Progenitor cell of endocrine pancreas (in vitro differentiated cells): ENCODE results near the gene HRH3. TPM values are rescaled to one million over a fixed set of nuclear protein-coding genes. Genes with fewer than 3 reads are reported as not detected.

Source experiments
- DNase-seq: peaks from one replicate; pipeline ENCODE4 v3.0.0; 2021; ENCODE audit warnings: low spot score; ENCODE audit not compliant: unreplicated experiment
- H3K27ac Mint-ChIP-seq: 2 replicates; pipeline ENCODE4 v1.8.0; 2021; ENCODE audit warnings: mild to moderate bottlenecking, moderate library complexity, mixed read lengths
- H3K27me3 Mint-ChIP-seq: 2 replicates; pipeline ENCODE4 v1.8.0; 2021; ENCODE audit warnings: mixed read lengths
- H3K36me3 Mint-ChIP-seq: 2 replicates; pipeline ENCODE4 v1.8.0; 2022; ENCODE audit warnings: mixed read lengths; ENCODE audit not compliant: insufficient read depth
- H3K4me1 Mint-ChIP-seq: 2 replicates; pipeline ENCODE4 v1.8.0; 2021; ENCODE audit warnings: low read depth, mixed read lengths
- H3K4me3 Mint-ChIP-seq: 2 replicates; pipeline ENCODE4 v1.8.0; 2021; ENCODE audit warnings: low read depth, mild to moderate bottlenecking, moderate library complexity, mixed read lengths
- H3K9me3 Mint-ChIP-seq: 2 replicates; pipeline ENCODE4 v1.8.0; 2021; ENCODE audit warnings: low read depth, mixed read lengths
- CTCF ChIP-seq: fragments of 200-600 bp; sonication (generic); IDR thresholded peaks from one replicate; pipeline ENCODE4 v1.5.0; 2021; ENCODE audit warnings: antibody characterized with exemption, mild to moderate bottlenecking; ENCODE audit not compliant: unreplicated experiment
- total RNA-seq: library from RNA; stranded (reverse); gene quantifications from 2 replicates; pipeline ENCODE4 v1.2.1, GENCODE V29; 2021

The HRH3 gene
- total RNA-seq, 1 donor from 2014 or later, result 0.10 TPM

- Mint-ChIP-seq H3K27ac (no peak overlapping the region), H3K9me3 (no peaks in the 10 kb centered on the region), H3K36me3 (no peaks in the 10 kb centered on the region), H3K27me3 (peaks cover 3% of the 10 kb centered on the region), H3K4me3 (no peak overlapping the region), H3K4me1 (peaks cover 3% of the 10 kb centered on the region)
- no peak for TF ChIP-seq CTCF
- DNase-seq, result no peak
Observed at GRCh38 chr20:62233684-62234083, 13.6 kb upstream of the HRH3 start.

DNA sequence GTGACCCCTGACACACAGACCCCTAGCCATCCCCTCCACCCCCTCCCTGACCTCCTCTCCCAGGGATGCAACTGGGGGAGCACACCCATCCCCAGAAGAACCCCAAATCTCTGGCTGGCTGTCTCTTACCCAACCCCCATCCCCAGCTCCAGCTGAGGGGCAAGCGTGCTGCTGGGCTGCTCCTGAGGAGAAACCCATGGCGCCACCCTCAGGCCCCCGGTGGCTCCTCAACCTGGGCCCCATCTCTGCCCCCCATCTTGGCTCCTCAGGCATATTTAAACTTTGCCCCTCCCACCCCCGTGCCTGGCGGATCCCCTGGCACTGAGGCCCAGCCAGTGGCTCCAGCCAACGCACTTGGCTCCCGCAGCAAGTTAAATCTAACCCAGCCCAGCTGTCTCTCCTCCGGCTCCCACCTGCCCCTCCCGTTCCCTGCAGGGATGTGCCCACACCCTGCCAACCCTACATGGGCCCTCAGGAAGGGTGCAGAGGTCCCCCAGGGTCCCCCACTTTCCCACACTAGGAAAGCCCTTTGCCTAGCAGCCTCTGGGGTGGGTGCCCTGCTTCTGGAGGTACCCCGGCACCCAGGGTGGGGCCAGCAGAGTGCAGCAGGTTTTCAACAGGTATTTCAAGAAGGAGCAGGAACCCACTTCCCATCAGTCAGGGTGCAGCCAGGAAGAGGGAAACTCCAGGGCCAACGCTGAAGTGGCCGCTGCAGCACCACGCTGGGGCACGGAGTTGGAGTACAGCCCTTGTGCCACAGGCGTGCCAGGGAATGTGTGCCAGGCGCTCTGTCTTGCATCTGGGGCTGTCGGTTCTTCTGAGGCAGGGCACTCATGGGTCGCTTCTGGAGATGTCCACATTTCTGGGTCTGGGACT is 12.9 kb upstream of the HRH3 start:
- Mint-ChIP-seq H3K27ac (no peak overlapping the region), H3K9me3 (no peaks in the 10 kb centered on the region), H3K4me1 (peaks cover 3% of the 10 kb centered on the region), H3K27me3 (peaks cover 3% of the 10 kb centered on the region), H3K36me3 (no peaks in the 10 kb centered on the region), H3K4me3 (no peak overlapping the region)
- no peak for DNase-seq
- TF ChIP-seq CTCF, result no peak

DNA sequence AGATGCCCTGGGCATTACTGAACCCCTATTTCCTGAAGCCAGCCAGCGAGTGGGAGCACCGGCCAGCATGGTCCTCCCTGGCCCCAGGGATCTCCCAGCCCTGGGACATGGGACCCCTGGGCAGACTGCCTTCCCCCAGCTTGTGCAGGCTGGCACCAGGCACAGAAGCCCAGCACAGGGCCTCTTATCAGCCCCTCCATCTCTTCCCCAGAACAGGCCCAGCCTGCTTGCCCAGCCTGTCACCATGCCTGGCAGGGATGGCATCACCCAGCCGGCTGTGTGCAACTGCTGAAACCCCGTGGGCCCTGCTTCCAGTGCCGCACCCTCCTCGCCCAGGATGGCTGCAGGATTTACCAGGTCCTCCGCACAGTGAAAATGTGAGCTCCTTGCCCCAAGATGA is 12.1 kb upstream of the HRH3 start:
- Mint-ChIP-seq H3K27me3 (peaks cover 3% of the 10 kb centered on the region), H3K4me1 (no peaks in the 10 kb centered on the region), H3K27ac (no peak overlapping the region), H3K9me3 (no peaks in the 10 kb centered on the region), H3K36me3 (no peaks in the 10 kb centered on the region), H3K4me3 (no peak overlapping the region)
- no peak for DNase-seq
- no peak for TF ChIP-seq CTCF

GRCh38 chr20:62231292-62231691 is 11.2 kb upstream of the HRH3 start:
- H3K4me1 Mint-ChIP-seq, result no peaks in the 10 kb centered on the region
- DNase-seq, result no peak
- H3K27me3 Mint-ChIP-seq, result peaks cover 11% of the 10 kb centered on the region
- H3K9me3 Mint-ChIP-seq, result no peaks in the 10 kb centered on the region
- H3K36me3 Mint-ChIP-seq, result no peaks in the 10 kb centered on the region
- no peak for TF ChIP-seq CTCF
- no peak overlapping the region for H3K27ac Mint-ChIP-seq
- no peak overlapping the region for H3K4me3 Mint-ChIP-seq

DNA sequence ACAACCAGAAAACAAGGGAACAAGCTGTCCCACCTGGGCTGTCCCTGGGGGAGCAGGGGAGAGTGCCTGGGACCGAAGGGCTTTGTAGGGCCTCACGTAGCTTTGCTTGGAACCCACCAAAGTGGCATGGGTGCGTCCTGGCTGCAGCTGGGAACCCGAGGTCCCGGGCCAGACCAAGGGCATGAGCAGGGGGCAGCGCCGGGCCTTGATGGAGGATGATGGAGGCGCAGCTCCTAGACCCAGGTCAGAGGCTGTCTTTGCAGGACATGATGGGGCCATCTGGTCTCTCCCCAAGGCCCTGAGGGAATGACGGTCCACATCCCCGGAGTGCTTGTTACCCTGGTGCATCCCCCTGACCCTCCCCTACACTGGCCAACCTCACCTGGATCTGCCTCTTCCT is 10.6 kb upstream of the HRH3 start:
- DNase-seq, result no peak
- no peak for TF ChIP-seq CTCF
- Mint-ChIP-seq H3K27ac (no peak overlapping the region), H3K4me1 (no peaks in the 10 kb centered on the region), H3K4me3 (no peak overlapping the region), H3K27me3 (peaks cover 17% of the 10 kb centered on the region), H3K9me3 (no peaks in the 10 kb centered on the region), H3K36me3 (no peaks in the 10 kb centered on the region)
